Left cardiac atrium (tissue), 4 donors: ENCODE data around the gene DDTL. TPM values are rescaled to one million over a fixed set of nuclear protein-coding genes. Genes with fewer than 3 reads are reported as not detected.
A peak's percentile ranks its signal among the peaks of the same experiment; 100 is the strongest.
"Not testable (repeated sequence)": the region's sequence is repeated elsewhere in the genome, so short reads cannot be mapped to it uniquely, and the experiment has no call there.

Experiments
- ATAC-seq, 2 donors: fragments of 200-7000 bp; cut with Tn5 transposase; one replicate each; pipeline ENCODE4 v1.9.1; 2020; ENCODE audit warnings: mild to moderate bottlenecking in 2 of 2, moderate library complexity in 2 of 2
- DNase-seq: peaks from one replicate; pipeline ENCODE4 v3.0.0-alpha.2; 2020
- intact Hi-C, 2 donors: fragments of 100-400 bp; cut with DNase I; formaldehyde crosslinking; loops; one replicate each; pipeline versions ENCODE4 v1.14.1 to v1.15.1; 2022 to 2023
- total RNA-seq, 2 donors: library from RNA; stranded (reverse); fragmentation: NEBNext Ultra II Directional; extraction: Animal tissue kit (Norgen Biotek cat#: 25700); gene quantifications; one replicate each; pipeline ENCODE4 v1.2.1, GENCODE V29; 2021
- donor health status: DM: no; HTN: yes; CAD: no.
- donor health status: DM: no; HTN: yes; CAD: no; lungs with severe emphysema.
- donor health status: DM: yes; HTN: yes; CAD: no.
- donor health status: Dilated cardiomyopathy.

The DDTL gene
- total RNA-seq, 2 donors from 2014 or later: 1.3 to 2.1 TPM

GRCh38 chr22:23961084-23961771 is 5.5 kb upstream of the DDTL start, which contains the start of gene GSTT2B:
Gene GSTT2B (minus strand): TSS chr22:23961195. CDS start chr22:23961131, 64 bp downstream.
- DNase-seq, intact Hi-C loops: not testable (repeated sequence)
- peak; percentile 90 to 92 for ATAC-seq

GRCh38 chr22:23966094-23966493 is 594 bp upstream of the DDTL start:
- not testable (repeated sequence) for DNase-seq
- intact Hi-C loops: loop anchor here in 1 of 2 donors (5.0 kb wide), 1 partner anchor 34 kb away; no protein-coding TSS in a partner anchor
- ATAC-seq: peak; percentile 18 to 25

- no peak for DNase-seq
- intact Hi-C loops: loop anchor here in 1 of 2 donors (5.0 kb wide), 1 partner anchor 37 kb away; no protein-coding TSS in a partner anchor
- no peak for ATAC-seq
Observed at GRCh38 chr22:23969071-23969470, 2.4 kb downstream of the DDTL start.

GRCh38 chr22:23970201-23970641 is 3.5 kb downstream of the DDTL start:
- intact Hi-C loops: loop anchor here in 1 of 2 donors (5.0 kb wide), 1 partner anchor 43 kb away; no protein-coding TSS in a partner anchor
- no peak for DNase-seq
- ATAC-seq: no peak

GRCh38 chr22:23970816-23971486 is 4.3 kb downstream of the DDTL start:
- no peak for DNase-seq
- intact Hi-C loops: loop anchor here in 1 of 2 donors (5.0 kb wide), 1 partner anchor 44 kb away; no protein-coding TSS in a partner anchor
- ATAC-seq: no peak

- intact Hi-C loops: loop anchor here in 1 of 2 donors (5.0 kb wide), 1 partner anchor 45 kb away; no protein-coding TSS in a partner anchor
- not testable (repeated sequence) for DNase-seq, ATAC-seq
Observed at GRCh38 chr22:23971927-23972326, 5.2 kb downstream of the DDTL start.

GRCh38 chr22:23974345-23974744 is 7.7 kb downstream of the DDTL start, which contains the start of gene DDT:
Gene DDT (minus strand): TSS chr22:23974441. CDS start chr22:23974414, 27 bp downstream.
- ATAC-seq: peak; percentile 98 to 99
- intact Hi-C loops: loop anchor here in 1 of 2 donors (5.0 kb wide), 1 partner anchor 47 kb away; no protein-coding TSS in a partner anchor
- not testable (repeated sequence) for DNase-seq

- DNase-seq: not testable (repeated sequence)
- intact Hi-C loops: loop anchor here in 1 of 2 donors (5.0 kb wide), 1 partner anchor 48 kb away; no protein-coding TSS in a partner anchor
- ATAC-seq: peak; percentile 24 to 31
Observed at GRCh38 chr22:23974836-23975352, 8.2 kb downstream of the DDTL start.

- intact Hi-C loops, ATAC-seq, DNase-seq: not testable (repeated sequence)
Observed at GRCh38 chr22:23977304-23977703, 10.6 kb downstream of the DDTL start.

GRCh38 chr22:23979557-23980240 is 13.0 kb downstream of the DDTL start, which contains the start of gene GSTT2:
Gene GSTT2 (plus strand): TSS chr22:23980134.
- intact Hi-C loops: loop anchor here in 1 of 2 donors (10.0 kb wide), 1 partner anchor 205 kb away; the partner anchor contains the start of gene SUSD2
- ATAC-seq: peak; percentile 95 to 97
- DNase-seq: not testable (repeated sequence)

- ATAC-seq, DNase-seq: not testable (repeated sequence)
- intact Hi-C loops: loop anchor here in 1 of 2 donors (10.0 kb wide), 1 partner anchor 204 kb away; the partner anchor contains the start of gene SUSD2
Observed at GRCh38 chr22:23980567-23980966, 13.9 kb downstream of the DDTL start.

- DNase-seq (no peak), ATAC-seq (no peak)
- intact Hi-C loops: loop anchor here in 1 of 2 donors (10.0 kb wide), 1 partner anchor 200 kb away; the partner anchor contains the start of gene SUSD2
Observed at GRCh38 chr22:23984430-23984829, 17.7 kb downstream of the DDTL start.

- DNase-seq, ATAC-seq: not testable (repeated sequence)
- intact Hi-C loops: loop anchor here in 1 of 2 donors (10.0 kb wide), 1 partner anchor 199 kb away; the partner anchor contains the start of gene SUSD2
Observed at GRCh38 chr22:23986089-23986488, 19.4 kb downstream of the DDTL start.

- not testable (repeated sequence) for ATAC-seq, DNase-seq
- intact Hi-C loops: loop anchor here in 1 of 2 donors (10.0 kb wide), 1 partner anchor 198 kb away; the partner anchor contains the start of gene SUSD2
Observed at GRCh38 chr22:23986538-23987178, 20.0 kb downstream of the DDTL start.

- intact Hi-C loops: loop anchor here in 1 of 2 donors (10.0 kb wide), 1 partner anchor 195 kb away; the partner anchor contains the start of gene SUSD2
- peak in 1 of 2 donors; percentile 30 for ATAC-seq
- DNase-seq: not testable (repeated sequence)
Observed at GRCh38 chr22:23989583-23990244, 23.0 kb downstream of the DDTL start.

- ATAC-seq, intact Hi-C loops, DNase-seq: not testable (repeated sequence)
Observed at GRCh38 chr22:23993080-23993479, 26.4 kb downstream of the DDTL start.
